Measurements from ENCODE around the gene SUSD2. TPM values are rescaled to one million over a fixed set of nuclear protein-coding genes. Genes with fewer than 3 reads are reported as not detected.

SUSD2 gene
- total and polyA plus RNA-seq, 2 of the 4 experiments (the other 2 are of a cell fraction), result 0.18 to 1.6 TPM

DNA sequence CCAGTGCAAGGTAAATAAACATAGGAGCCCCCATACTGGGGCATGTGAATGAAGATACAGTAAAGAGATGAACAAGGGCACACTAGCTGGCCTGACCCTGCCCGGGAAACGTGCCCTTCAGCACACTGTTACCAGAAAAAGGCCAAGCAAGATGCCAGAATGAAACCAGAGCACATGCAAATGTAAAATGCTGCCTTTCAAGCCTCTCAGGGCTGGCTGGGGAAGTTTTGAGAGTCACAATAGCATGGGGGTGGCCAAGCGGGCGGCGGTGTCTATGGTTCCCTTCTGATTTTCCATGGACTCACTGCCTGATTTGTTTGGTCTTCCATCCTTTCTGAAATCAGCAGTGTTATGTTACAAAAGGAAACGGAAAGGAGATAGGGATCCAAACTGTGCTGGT lies 18.9 kb upstream of the SUSD2 start:
- no peak overlapping the region for H3K56ac ChIP-seq (ENCODE audit: extremely low read depth, insufficient read depth, low read length)
- no peak overlapping the region for H2AK9ac ChIP-seq (replicated peaks; ENCODE audit: low read depth, low read length, poor library complexity)
- H2AFZ ChIP-seq (replicated peaks; ENCODE audit: low read length, poor library complexity), result no peak overlapping the region
- H3K9me1 ChIP-seq (ENCODE audit: insufficient read depth, low read length), result peaks cover 17% of the 10 kb centered on the region
- ATAC-seq (ENCODE audit: low read depth) (no peak), DNase-seq (no peak)
- H2BK15ac ChIP-seq (ENCODE audit: low read depth, low read length), result no peak overlapping the region
- no peak overlapping the region for H3K27ac ChIP-seq (ENCODE audit: insufficient read depth, low read length)
- H3K4me1 ChIP-seq (ENCODE audit: control insufficient read depth, insufficient read depth, low read length), result peaks cover 17% of the 10 kb centered on the region; the same call in 1 of the 2 replicates
- BruUV-seq (replicated peaks), result no TSS peak
- TF ChIP-seq MXI1 (IDR thresholded peaks at IDR 0.05; ENCODE audit: borderline replicate concordance, low read depth, low read length), result no peak
- TF ChIP-seq FOS (IDR thresholded peaks at IDR 0.05; ENCODE audit: low read depth, low read length), result no peak
- TF ChIP-seq CEBPB (IDR thresholded peaks at IDR 0.05; ENCODE audit: low read depth, low read length), result no peak
- no peak for TF ChIP-seq RFX5 (IDR thresholded peaks at IDR 0.05; ENCODE audit: low read depth, low read length)
- no peak for TF ChIP-seq CHD1 (IDR thresholded peaks at IDR 0.05; ENCODE audit: low read depth, low read length)
- TF ChIP-seq MAZ (IDR thresholded peaks at IDR 0.05; ENCODE audit: borderline replicate concordance, low read depth, low read length), result no peak
- TF ChIP-seq, protein P1, sequence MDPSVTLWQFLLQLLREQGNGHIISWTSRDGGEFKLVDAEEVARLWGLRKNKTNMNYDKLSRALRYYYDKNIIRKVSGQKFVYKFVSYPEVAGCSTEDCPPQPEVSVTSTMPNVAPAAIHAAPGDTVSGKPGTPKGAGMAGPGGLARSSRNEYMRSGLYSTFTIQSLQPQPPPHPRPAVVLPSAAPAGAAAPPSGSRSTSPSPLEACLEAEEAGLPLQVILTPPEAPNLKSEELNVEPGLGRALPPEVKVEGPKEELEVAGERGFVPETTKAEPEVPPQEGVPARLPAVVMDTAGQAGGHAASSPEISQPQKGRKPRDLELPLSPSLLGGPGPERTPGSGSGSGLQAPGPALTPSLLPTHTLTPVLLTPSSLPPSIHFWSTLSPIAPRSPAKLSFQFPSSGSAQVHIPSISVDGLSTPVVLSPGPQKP (IDR thresholded peaks at IDR 0.05; ENCODE audit: borderline replicate concordance, low read depth, low read length), result no peak
- no peak for TF ChIP-seq USF2 (IDR thresholded peaks at IDR 0.05; ENCODE audit: low read depth, low read length)
- no peak for TF ChIP-seq RAD21 (IDR thresholded peaks at IDR 0.05; ENCODE audit: low read length)
- TF ChIP-seq NFE2L2 (IDR thresholded peaks at IDR 0.05; ENCODE audit: low read depth, low read length), result no peak
- WGBS, 2 experiments (ENCODE audit: extremely low coverage in 2 of 2, insufficient read length in 1 of 2), result 100% methylated on average over 4 of the region's 6 CpGs; no CpG with 5 or more reads in 1 of the 2 experiments
- no peak overlapping the region for H3K18ac ChIP-seq (ENCODE audit: low read depth, low read length)
- dilution Hi-C loops (cut with HindIII; ENCODE audit: low sequenced_read_pairs, unreplicated experiment) (no loop called here), intact Hi-C loops (cut with micrococcal nuclease) (no loop called here), in situ Hi-C loops (cut with MboI; ENCODE audit: low sequenced_read_pairs) (no loop called here)
- no peaks in the 10 kb centered on the region for H3K27me3 ChIP-seq (ENCODE audit: control insufficient read depth, insufficient read depth, low read length)
- no peak overlapping the region for H4K91ac ChIP-seq (ENCODE audit: insufficient read depth, low read depth, low read length)
- no peak overlapping the region for H3K4me3 ChIP-seq (ENCODE audit: insufficient read depth, low read depth, low read length)
- no peak overlapping the region for H2BK20ac ChIP-seq (ENCODE audit: low read depth, low read length)
- H2AK5ac ChIP-seq (ENCODE audit: low read depth, low read length), result no peak overlapping the region
- H4K8ac ChIP-seq (ENCODE audit: low read depth in 2 of 2, low read length in 2 of 2), result no peak overlapping the region
- ChIA-PET CTCF (no interaction called here), POLR2A (ENCODE audit: unreplicated experiment) (no interaction called here)
- peaks cover 35% of the 10 kb centered on the region for H3K36me3 ChIP-seq (ENCODE audit: control insufficient read depth, insufficient read depth, low read length)
- H4K5ac ChIP-seq (ENCODE audit: low read depth, low read length), result no peak overlapping the region
- peaks cover 86% of the 10 kb centered on the region for H4K20me1 ChIP-seq (ENCODE audit: insufficient read depth, low read length)
- H3K79me1 ChIP-seq (ENCODE audit: low read depth in 1 of 2, low read length in 2 of 2), result peaks cover 31 to 87% of the 10 kb centered on the region in 2 experiments
- no peak overlapping the region for H2BK5ac ChIP-seq (ENCODE audit: low read depth, low read length, poor library complexity, severe bottlenecking)
- H3K23ac ChIP-seq (ENCODE audit: low read depth, low read length), result no peak overlapping the region
- no peak overlapping the region for H3K14ac ChIP-seq (replicated peaks; ENCODE audit: low read depth, low read length)
- H2BK120ac ChIP-seq (ENCODE audit: low read depth, low read length), result no peak overlapping the region
- H3K9me3 ChIP-seq (ENCODE audit: control insufficient read depth, insufficient read depth, low read length), result no peaks in the 10 kb centered on the region
- no peak overlapping the region for H3K4ac ChIP-seq (ENCODE audit: low read depth, low read length)
- H3K9ac ChIP-seq (ENCODE audit: low read depth, low read length), result no peak overlapping the region
- H3K4me2 ChIP-seq (ENCODE audit: low read depth, low read length), result no peak overlapping the region

Data from IMR-90 (cell line).